ENCODE data around the gene SUPT5H.

Gene SUPT5H

GRCh38 chr19:39409208-39410016, 36.0 kb upstream of the SUPT5H start:
- DNase-seq, result peak; percentile 97

- peak; percentile 93 for DNase-seq
Measured at GRCh38 chr19:39410017-39410830, 35.2 kb upstream of the SUPT5H start.

GRCh38 chr19:39410831-39411080, 34.6 kb upstream of the SUPT5H start:
- DNase-seq, result no peak

- DNase-seq, result peak; percentile 77
Measured at GRCh38 chr19:39411081-39411831, 34.1 kb upstream of the SUPT5H start.

GRCh38 chr19:39411832-39412099, 33.6 kb upstream of the SUPT5H start:
- DNase-seq, result peak; percentile 92

GRCh38 chr19:39412100-39412866, 33.1 kb upstream of the SUPT5H start, which contains the start of gene PLEKHG2:
Gene PLEKHG2, plus strand, starts transcription at chr19:39412669. Its CDS starts 1,418 bp downstream, at chr19:39414087.
- peak; percentile 99 for DNase-seq

GRCh38 chr19:39412867-39413271, 32.5 kb upstream of the SUPT5H start:
- no peak for DNase-seq

- peak; percentile 46 for DNase-seq
Measured at GRCh38 chr19:39413272-39413910, 32.0 kb upstream of the SUPT5H start.

- DNase-seq, result no peak
Measured at GRCh38 chr19:39413911-39414608, 31.3 kb upstream of the SUPT5H start.

- DNase-seq, result no peak
Measured at GRCh38 chr19:39415111-39416046, 30.0 kb upstream of the SUPT5H start.

- DNase-seq, result no peak
Measured at GRCh38 chr19:39416152-39417120, 28.9 kb upstream of the SUPT5H start.

GRCh38 chr19:39417463-39418181, 27.8 kb upstream of the SUPT5H start:
- DNase-seq, result no peak

GRCh38 chr19:39419003-39419402, 26.4 kb upstream of the SUPT5H start:
- DNase-seq, result no peak

GRCh38 chr19:39420769-39421168, 24.6 kb upstream of the SUPT5H start:
- DNase-seq, result no peak

GRCh38 chr19:39422020-39422419, 23.4 kb upstream of the SUPT5H start:
- DNase-seq, result no peak

- no peak for DNase-seq
Measured at GRCh38 chr19:39423258-39424086, 21.9 kb upstream of the SUPT5H start.

- no peak for DNase-seq
Measured at GRCh38 chr19:39424934-39425333, 20.4 kb upstream of the SUPT5H start.

- DNase-seq, result no peak
Measured at GRCh38 chr19:39425744-39426143, 19.6 kb upstream of the SUPT5H start.

Measured in CD4-positive, alpha-beta T cell treated with Interleukin-15 for 1 hour (primary cell).